Endothelial cell of umbilical vein (primary cell): ENCODE data around the gene KCTD2. TPM values are rescaled to one million over a fixed set of nuclear protein-coding genes. Genes with fewer than 3 reads are reported as not detected.

Source experiments
- BruUV-seq: library from RNA; stranded (reverse); fragments of 400-500 nt; replicated peaks from 2 replicates; lab custom pipeline; 2021; lab: Mats Ljungman, UMichigan
- CTCF ChIA-PET: fragments of 300-600, 350-600 bp; sonication (Branson Sonifier 250); formaldehyde crosslinking; loops from one replicate; lab custom pipeline; 2021; ENCODE audit warnings: antibody characterized with exemption, inconsistent platforms; lab: Charles Lee
- POLR2A ChIA-PET: fragments of 300-600, 350-600 bp; sonication (Branson Sonifier 250); formaldehyde crosslinking; loops from one replicate; lab custom pipeline; 2021; ENCODE audit warnings: antibody characterized with exemption, inconsistent platforms; lab: Charles Lee
- DNase-seq: peaks from one replicate; pipeline ENCODE4 v3.0.0-alpha.2; 2011; ENCODE audit warnings: low read depth, low spot score
- FAIRE-seq: peaks from 2 replicates; lab custom pipeline; 2011; peaks lifted over from hg19 to GRCh38; lab: Jason Lieb, UNC
- H2AFZ ChIP-seq: 2 replicates; pipeline ENCODE4 v1.6.0; 2012; ENCODE audit warnings: low read depth, low read length, control low read depth, inconsistent platforms
- H3K27ac ChIP-seq: 2 replicates; pipeline ENCODE4 v1.5.1; 2011; ENCODE audit warnings: low read depth, mild to moderate bottlenecking, control low read depth, low read length, moderate library complexity; ENCODE audit not compliant: insufficient read depth
- H3K27me3 ChIP-seq, 2 experiments: 2 replicates each; pipeline versions ENCODE4 v1.6.0 to v1.6.1; 2011; ENCODE audit warnings: low read length in 2 of 2, mixed read lengths in 1 of 2; ENCODE audit not compliant: control insufficient read depth in 2 of 2, insufficient read depth in 2 of 2
- H3K36me3 ChIP-seq, 2 experiments: 2 replicates in 1 of 2; 3 replicates in 1 of 2; pipeline ENCODE4 v1.5.1; 2011; ENCODE audit warnings: low read length in 2 of 2, mild to moderate bottlenecking in 1 of 2, moderate library complexity in 1 of 2; ENCODE audit not compliant: control insufficient read depth in 2 of 2, insufficient read depth in 2 of 2; ENCODE audit errors: extremely low read depth in 1 of 2
- H3K4me1 ChIP-seq: 3 replicates; pipeline ENCODE4 v1.5.1; 2011; ENCODE audit warnings: mild to moderate bottlenecking, low read length; ENCODE audit not compliant: control insufficient read depth, insufficient read depth; ENCODE audit errors: extremely low read depth
- H3K4me2 ChIP-seq: 2 replicates; pipeline ENCODE4 v1.6.1; 2011; ENCODE audit warnings: low read length, control low read depth, mixed read lengths; ENCODE audit not compliant: insufficient read depth
- H3K4me3 ChIP-seq, 3 experiments: fragments of 200-600 bp in 1 of 3; sonication (generic), shearing (Covaris generic) in 1 of 3; replicated peaks in 1 of 3; 2 replicates each; pipeline ENCODE4 v1.5.1; 2011 to 2016; ENCODE audit warnings: control low read depth in 3 of 3, low read length in 3 of 3, mild to moderate bottlenecking in 2 of 3, inconsistent platforms in 1 of 3, low read depth in 1 of 3, moderate library complexity in 1 of 3; ENCODE audit not compliant: insufficient read depth in 1 of 3
- H3K79me2 ChIP-seq: 2 replicates; pipeline ENCODE4 v1.6.0; 2012; ENCODE audit warnings: low read length, inconsistent platforms; ENCODE audit not compliant: control insufficient read depth, insufficient read depth
- H3K9ac ChIP-seq: replicated peaks from 2 replicates; pipeline ENCODE3; 2011; ENCODE audit warnings: low read length, control low read depth; ENCODE audit not compliant: insufficient read depth; ENCODE audit errors: extremely low read depth
- H3K9me1 ChIP-seq: replicated peaks from 3 replicates; pipeline ENCODE4 v1.6.0; 2011; ENCODE audit warnings: mild to moderate bottlenecking, low read length; ENCODE audit not compliant: control insufficient read depth, insufficient read depth; ENCODE audit errors: extremely low read depth
- H3K9me3 ChIP-seq: replicated peaks from 2 replicates; pipeline ENCODE4 v1.5.1; 2012; ENCODE audit warnings: low read length, inconsistent platforms; ENCODE audit not compliant: control insufficient read depth, insufficient read depth
- H4K20me1 ChIP-seq: replicated peaks from 2 replicates; pipeline ENCODE3; 2011; ENCODE audit warnings: mild to moderate bottlenecking, low read length; ENCODE audit not compliant: control insufficient read depth, insufficient read depth; ENCODE audit errors: extremely low read depth
- CTCF ChIP-seq, 2 donors: IDR thresholded peaks; 1 replicate in 1 of 2; 2 replicates in 1 of 2; pipeline ENCODE4 v1.5.1; 2011; ENCODE audit warnings: low read length in 2 of 2, mild to moderate bottlenecking in 2 of 2, moderate library complexity in 2 of 2, control low read depth in 1 of 2, inconsistent platforms in 1 of 2, low read depth in 1 of 2; ENCODE audit not compliant: insufficient read depth in 1 of 2; ENCODE audit errors: extremely low read depth in 1 of 2
- EZH2 ChIP-seq: IDR thresholded peaks from 2 replicates; pipeline ENCODE4 v1.6.1; 2012; ENCODE audit warnings: borderline replicate concordance, low read depth, mild to moderate bottlenecking, moderate library complexity, low read length, inconsistent platforms; ENCODE audit not compliant: severe bottlenecking
- FOS ChIP-seq: IDR thresholded peaks from 2 replicates; pipeline ENCODE4 v1.6.1; 2011; ENCODE audit warnings: mild to moderate bottlenecking, low read length, moderate library complexity, borderline replicate concordance; ENCODE audit not compliant: insufficient read depth
- GATA2 ChIP-seq: IDR thresholded peaks from 2 replicates; pipeline ENCODE4 v1.7.0; 2011; ENCODE audit warnings: low read depth, mild to moderate bottlenecking, moderate library complexity, mixed read lengths, low read length; ENCODE audit not compliant: insufficient read length, insufficient read depth
- JUN ChIP-seq: IDR thresholded peaks from 2 replicates; pipeline ENCODE4 v1.6.1; 2011; ENCODE audit warnings: borderline replicate concordance, low read depth; ENCODE audit not compliant: insufficient read length, insufficient read depth
- MAX ChIP-seq: IDR thresholded peaks from 2 replicates; pipeline ENCODE4 v1.6.1; 2011; ENCODE audit not compliant: insufficient read depth, insufficient read length
- MYC ChIP-seq: IDR thresholded peaks from one replicate; pipeline ENCODE4 v1.6.1; 2011; ENCODE audit warnings: mild to moderate bottlenecking, low read depth, low read length
- POLR2A ChIP-seq: IDR thresholded peaks from 2 replicates; pipeline ENCODE4 v1.6.1; 2012; ENCODE audit warnings: low read depth, mild to moderate bottlenecking, control low read depth, low read length
- POLR2AphosphoS5 ChIP-seq: IDR thresholded peaks from 2 replicates; pipeline ENCODE4 v1.6.1; 2012; ENCODE audit warnings: low read depth, mild to moderate bottlenecking, control low read depth, low read length, moderate library complexity; ENCODE audit not compliant: insufficient read depth
- dilution Hi-C: fragments of 300-500 bp; cut with MboI; formaldehyde crosslinking; loops from one replicate; pipeline ENCODE4 v1.15.0; 2019; ENCODE audit warnings: low sequenced_read_pairs; ENCODE audit not compliant: extremely low pct_ligation_motif_present
- intact Hi-C: fragments of 100-400 bp; cut with micrococcal nuclease; formaldehyde crosslinking; loops from one replicate; pipeline ENCODE4 v1.10.0; 2022
- polyA plus RNA-seq, 4 experiments: library from polyadenylated mRNA; depleted of rRNA in 3 of 4; stranded (reverse) in 3 of 4; unstranded in 1 of 4; fragments of >200 nt; gene quantifications; 2 replicates each; pipeline versions ENCODE4 v1.2.1 to v1.2.3, GENCODE V29; 2011 to 2012; ENCODE audit warnings: missing spikeins in 1 of 4
- total RNA-seq: library from RNA; stranded (reverse); gene quantifications from 2 replicates; pipeline ENCODE4 v1.2.3, GENCODE V29; 2021

Gene KCTD2
- total and polyA plus RNA-seq, 2 donors (not counting 3 experiments of a cell fraction or from before 2014, with no cell fraction given), result 23.2 to 24.8 TPM

GRCh38 chr17:75019146-75019545 is 27.9 kb upstream of the KCTD2 start:
- no peak overlapping the region for H3K4me3 ChIP-seq
- no peaks in the 10 kb centered on the region for H3K27me3 ChIP-seq
- H3K9me3 ChIP-seq, result no peaks in the 10 kb centered on the region
- no peak overlapping the region for H2AFZ ChIP-seq
- no peaks in the 10 kb centered on the region for H3K9me1 ChIP-seq
- no peaks in the 10 kb centered on the region for H3K4me1 ChIP-seq
- DNase-seq (no peak), FAIRE-seq (no peak)
- intact Hi-C loops, result no loop called here
- dilution Hi-C loops, result no loop called here
- H3K4me2 ChIP-seq, result no peak overlapping the region
- no TSS peak for BruUV-seq
- H3K27ac ChIP-seq, result no peak overlapping the region
- H3K79me2 ChIP-seq, result no peaks in the 10 kb centered on the region
- no peak for TF ChIP-seq FOS
- ChIA-PET CTCF (interaction anchor here (1.3 to 3.2 kb wide), 4 partner anchors 9 to 58 kb away, joined by 4 to 11 read pairs (median 7); partner anchors contain the start of gene CDR2L), POLR2A (no interaction called here)
- no peak overlapping the region for H3K9ac ChIP-seq
- no peaks in the 10 kb centered on the region for H4K20me1 ChIP-seq
- H3K36me3 ChIP-seq, result peaks cover 5 to 25% of the 10 kb centered on the region in 2 experiments

- no peaks in the 10 kb centered on the region for H3K4me1 ChIP-seq
These were observed 27.3 kb upstream of the KCTD2 start for GRCh38 chr17:75019710-75020109.

More at GRCh38 chr17:75019710-75020109, 27.3 kb upstream of the KCTD2 start:
- no peak for FAIRE-seq
- Histone ChIP-seq H3K36me3 (peaks cover 5 to 25% of the 10 kb centered on the region in 2 experiments), H3K27ac (no peak overlapping the region), H3K9ac (no peak overlapping the region), H3K27me3 (no peaks in the 10 kb centered on the region), H3K9me1 (no peaks in the 10 kb centered on the region), H2AFZ (no peak overlapping the region), H3K4me2 (no peak overlapping the region), H3K4me3 (no peak overlapping the region), H3K9me3 (no peaks in the 10 kb centered on the region), H3K79me2 (no peaks in the 10 kb centered on the region), H4K20me1 (no peaks in the 10 kb centered on the region)
- intact Hi-C loops, result no loop called here
- no peak for DNase-seq
- dilution Hi-C loops, result no loop called here
- ChIA-PET CTCF (interaction anchor here (1.3 to 3.2 kb wide), 4 partner anchors 9 to 58 kb away, joined by 4 to 11 read pairs (median 7); partner anchors contain the start of gene CDR2L), POLR2A (no interaction called here)
- TF ChIP-seq POLR2A (no peak), MYC (no peak), FOS (no peak), MAX (no peak), JUN (no peak), CTCF (IDR thresholded peaks at IDR 0.05; ENCODE audit: extremely low read depth in 1 of 2, insufficient read depth in 1 of 2, low read depth in 1 of 2, low read length in 2 of 2) (no peak), EZH2 (no peak), POLR2AphosphoS5 (no peak), GATA2 (no peak)
- BruUV-seq, result no TSS peak
